GM23338 (cell line): ENCODE data around the gene MICALL2.

Experiments used
- EZH2 ChIP-seq: fragments of 200-600 bp; sonication (generic); IDR thresholded peaks from one replicate; pipeline ENCODE4 v1.8.0; 2017; ENCODE audit warnings: antibody characterized with exemption, mild to moderate bottlenecking, low read depth; ENCODE audit not compliant: unreplicated experiment
- EZH2phosphoT487 ChIP-seq: fragments of 200-600 bp; sonication (generic); IDR thresholded peaks from one replicate; pipeline ENCODE4 v1.8.1; 2018; ENCODE audit warnings: antibody characterized with exemption; ENCODE audit not compliant: unreplicated experiment
- POLR2AphosphoS5 ChIP-seq: IDR thresholded peaks from 2 replicates; pipeline ENCODE4 v1.6.1; 2016; ENCODE audit warnings: antibody characterized with exemption, low read depth
- TF ChIP-seq, protein P1 (sequence below), 2 experiments: fragments of 200-600 bp in 1 of 2; sonication (generic) in 1 of 2; conservative IDR thresholded peaks; 2 replicates each; pipeline versions ENCODE4 v1.5.1 to v1.6.1; 2016 to 2017; ENCODE audit warnings: antibody characterized with exemption in 2 of 2, low read depth in 2 of 2, mild to moderate bottlenecking in 2 of 2, moderate library complexity in 1 of 2

DNA sequence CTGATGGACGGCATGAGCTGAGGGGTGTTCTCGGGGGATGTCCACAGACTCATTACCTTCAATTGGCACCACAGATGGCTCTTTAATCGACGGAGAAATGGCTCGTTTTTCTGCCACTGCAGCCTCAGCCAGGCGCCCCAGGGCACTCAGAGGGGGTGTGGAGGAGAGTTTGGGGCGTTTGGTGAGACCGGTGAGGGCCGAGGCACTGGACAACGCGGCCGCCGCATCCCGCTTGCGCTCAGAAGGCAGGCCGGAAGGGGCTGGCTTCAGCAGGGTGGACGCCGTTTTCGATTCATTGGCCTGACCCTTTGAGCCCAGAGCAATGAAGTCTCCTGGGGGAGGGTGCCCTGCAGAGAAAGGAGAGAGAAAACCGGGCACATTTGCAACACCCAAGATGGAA lies 43.6 kb upstream of the MICALL2 start:
- no peak for TF ChIP-seq POLR2AphosphoS5
- TF ChIP-seq EZH2: no peak
- TF ChIP-seq, protein P1, sequence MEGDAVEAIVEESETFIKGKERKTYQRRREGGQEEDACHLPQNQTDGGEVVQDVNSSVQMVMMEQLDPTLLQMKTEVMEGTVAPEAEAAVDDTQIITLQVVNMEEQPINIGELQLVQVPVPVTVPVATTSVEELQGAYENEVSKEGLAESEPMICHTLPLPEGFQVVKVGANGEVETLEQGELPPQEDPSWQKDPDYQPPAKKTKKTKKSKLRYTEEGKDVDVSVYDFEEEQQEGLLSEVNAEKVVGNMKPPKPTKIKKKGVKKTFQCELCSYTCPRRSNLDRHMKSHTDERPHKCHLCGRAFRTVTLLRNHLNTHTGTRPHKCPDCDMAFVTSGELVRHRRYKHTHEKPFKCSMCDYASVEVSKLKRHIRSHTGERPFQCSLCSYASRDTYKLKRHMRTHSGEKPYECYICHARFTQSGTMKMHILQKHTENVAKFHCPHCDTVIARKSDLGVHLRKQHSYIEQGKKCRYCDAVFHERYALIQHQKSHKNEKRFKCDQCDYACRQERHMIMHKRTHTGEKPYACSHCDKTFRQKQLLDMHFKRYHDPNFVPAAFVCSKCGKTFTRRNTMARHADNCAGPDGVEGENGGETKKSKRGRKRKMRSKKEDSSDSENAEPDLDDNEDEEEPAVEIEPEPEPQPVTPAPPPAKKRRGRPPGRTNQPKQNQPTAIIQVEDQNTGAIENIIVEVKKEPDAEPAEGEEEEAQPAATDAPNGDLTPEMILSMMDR (conservative IDR thresholded peaks at IDR 0.05; ENCODE audit: low read depth in 2 of 2): no peak
- no peak for TF ChIP-seq EZH2phosphoT487
